Glomerular endothelial cell (primary cell): ENCODE data around the gene GAD1. TPM values are rescaled to one million over a fixed set of nuclear protein-coding genes. Genes with fewer than 3 reads are reported as not detected.

Source experiments
- DNase-seq: peaks from one replicate; pipeline ENCODE4 v3.0.0-alpha.2; 2011; ENCODE audit warnings: low read depth, low spot score; ENCODE audit errors: extremely low read depth
- total RNA-seq: library from RNA; depleted of rRNA; stranded (reverse); fragments of >200 nt; gene quantifications from 2 replicates; pipeline ENCODE4 v1.2.3, GENCODE V29; 2015

The GAD1 gene
- total RNA-seq, 1 donor from 2014 or later = 0.35 TPM

- no peak for DNase-seq
Measured at GRCh38 chr2:170840717-170841210, 24.1 kb downstream of the GAD1 start.

GRCh38 chr2:170842785-170843184 lies 26.1 kb downstream of the GAD1 start:
- DNase-seq = no peak

- peak; percentile 12 for DNase-seq
Measured at GRCh38 chr2:170843656-170844055, 27.0 kb downstream of the GAD1 start.

GRCh38 chr2:170845343-170845742 lies 28.7 kb downstream of the GAD1 start:
- no peak for DNase-seq

GRCh38 chr2:170846314-170846713 lies 29.6 kb downstream of the GAD1 start:
- no peak for DNase-seq

- no peak for DNase-seq
Measured at GRCh38 chr2:170847716-170848115, 31.0 kb downstream of the GAD1 start.

GRCh38 chr2:170848587-170848986 lies 31.9 kb downstream of the GAD1 start:
- no peak for DNase-seq

- DNase-seq = no peak
Measured at GRCh38 chr2:170850251-170850650, 33.6 kb downstream of the GAD1 start.

GRCh38 chr2:170851635-170852034 lies 34.9 kb downstream of the GAD1 start:
- no peak for DNase-seq

GRCh38 chr2:170856066-170856465 lies 39.4 kb downstream of the GAD1 start:
- no peak for DNase-seq

GRCh38 chr2:170862286-170862902 lies 45.7 kb downstream of the GAD1 start:
- no peak for DNase-seq

GRCh38 chr2:170863087-170863486 lies 46.4 kb downstream of the GAD1 start:
- no peak for DNase-seq

GRCh38 chr2:170869036-170869435 lies 52.3 kb downstream of the GAD1 start:
- no peak for DNase-seq

- DNase-seq = no peak
Measured at GRCh38 chr2:170869461-170869860, 52.8 kb downstream of the GAD1 start.

GRCh38 chr2:170873035-170873692 lies 56.5 kb downstream of the GAD1 start:
- DNase-seq = peak; percentile 33

GRCh38 chr2:170878066-170878465 lies 61.4 kb downstream of the GAD1 start:
- DNase-seq = no peak

- DNase-seq = no peak
Measured at GRCh38 chr2:170878505-170878904, 61.8 kb downstream of the GAD1 start.

- no peak for DNase-seq
Measured at GRCh38 chr2:170881840-170882239, 65.2 kb downstream of the GAD1 start.

GRCh38 chr2:170882758-170883157 lies 66.1 kb downstream of the GAD1 start:
- no peak for DNase-seq

GRCh38 chr2:170883683-170884082 lies 67.0 kb downstream of the GAD1 start:
- no peak for DNase-seq

- no peak for DNase-seq
Measured at GRCh38 chr2:170885130-170885791, 68.6 kb downstream of the GAD1 start.

GRCh38 chr2:170886386-170886785 lies 69.7 kb downstream of the GAD1 start:
- no peak for DNase-seq
